ENCODE results near the gene BCDIN3D.
"Not testable (repeated sequence)": the region's sequence is repeated elsewhere in the genome, so short reads cannot be mapped to it uniquely, and the experiment has no call there.

Gene BCDIN3D

DNA sequence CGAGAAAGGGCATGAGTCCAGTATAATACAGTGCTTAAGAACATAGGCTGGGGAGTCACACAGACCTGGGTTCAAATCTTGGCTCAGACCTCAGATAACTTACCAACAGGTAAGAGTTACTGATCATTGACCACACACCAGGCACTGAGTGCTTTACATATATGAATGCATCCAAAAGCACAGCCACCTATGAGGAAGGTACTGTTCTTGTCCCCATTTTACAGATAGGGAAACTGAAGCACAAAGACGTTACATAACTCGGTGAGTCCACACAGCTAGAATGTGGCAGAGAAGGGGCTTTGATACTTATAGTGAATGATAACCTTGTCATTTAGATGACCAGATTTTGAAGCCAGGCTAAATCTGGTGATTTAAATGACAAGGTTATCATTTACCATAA, 33.2 kb upstream of the BCDIN3D start:
- no peak for DNase-seq

DNA sequence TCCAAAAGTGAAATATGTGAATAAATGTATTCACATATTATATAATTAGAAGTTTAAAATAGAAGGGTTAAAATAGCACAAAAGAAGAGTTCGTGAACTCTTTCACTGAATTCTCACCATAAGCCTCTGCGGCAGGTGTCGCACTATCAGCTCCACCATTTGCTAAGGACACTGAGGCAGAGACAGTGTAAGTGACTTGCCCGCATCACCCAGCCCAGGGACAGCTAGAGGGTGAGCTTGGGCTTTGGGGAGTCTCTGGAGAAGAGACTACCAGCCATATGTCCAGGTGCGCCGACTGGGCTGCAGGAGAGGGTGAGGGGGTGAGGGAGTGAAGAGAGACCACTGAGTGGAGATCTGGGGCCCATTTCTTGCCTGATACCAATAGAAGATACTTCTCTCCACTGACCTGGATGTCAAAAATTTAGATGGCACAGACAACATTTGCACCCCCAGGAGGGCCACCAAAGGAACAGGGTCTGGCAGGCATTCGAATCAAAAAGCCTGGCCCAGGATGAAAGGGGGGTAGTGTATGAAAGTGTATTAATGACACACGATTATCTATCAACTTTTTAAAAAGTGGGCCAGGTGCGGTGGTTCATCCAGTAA, 32.3 kb upstream of the BCDIN3D start:
- no peak for DNase-seq

DNA sequence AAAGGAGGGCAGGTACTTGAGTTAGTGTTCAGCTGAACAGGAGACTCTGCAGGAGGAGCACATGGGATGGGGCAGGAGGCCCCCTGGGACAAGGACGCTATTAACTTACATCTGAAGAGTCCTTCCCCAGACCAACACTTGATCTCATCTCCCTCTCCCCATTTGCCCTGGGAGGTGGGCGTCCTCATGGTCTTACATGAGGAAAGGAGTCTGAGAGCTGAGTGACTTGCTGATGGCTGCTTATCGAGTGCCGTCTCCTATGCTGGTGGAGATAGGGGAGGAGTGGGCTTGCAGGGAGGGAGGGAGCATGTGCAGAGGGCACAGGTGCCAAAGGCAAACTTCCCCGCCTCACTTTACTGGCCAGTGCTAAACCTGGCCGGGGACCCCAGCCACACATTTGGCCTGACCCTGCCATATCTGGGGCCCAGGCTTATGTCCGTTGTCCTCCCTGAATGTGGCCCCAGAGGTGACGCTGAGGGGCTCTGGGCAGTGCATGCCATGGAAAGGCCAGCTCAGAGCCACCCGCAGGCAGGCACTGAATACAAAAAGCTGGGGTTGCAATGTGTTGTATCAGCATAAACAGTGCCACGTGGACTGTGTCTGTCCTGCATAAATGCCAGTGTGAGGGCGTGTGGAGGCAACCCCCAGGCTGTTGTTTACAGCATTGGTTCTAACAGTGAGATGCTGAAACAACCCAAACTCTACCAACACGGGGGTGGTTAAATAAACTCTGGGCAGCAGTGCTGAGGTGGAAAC, 31.4 kb upstream of the BCDIN3D start:
- no peak for DNase-seq

DNA sequence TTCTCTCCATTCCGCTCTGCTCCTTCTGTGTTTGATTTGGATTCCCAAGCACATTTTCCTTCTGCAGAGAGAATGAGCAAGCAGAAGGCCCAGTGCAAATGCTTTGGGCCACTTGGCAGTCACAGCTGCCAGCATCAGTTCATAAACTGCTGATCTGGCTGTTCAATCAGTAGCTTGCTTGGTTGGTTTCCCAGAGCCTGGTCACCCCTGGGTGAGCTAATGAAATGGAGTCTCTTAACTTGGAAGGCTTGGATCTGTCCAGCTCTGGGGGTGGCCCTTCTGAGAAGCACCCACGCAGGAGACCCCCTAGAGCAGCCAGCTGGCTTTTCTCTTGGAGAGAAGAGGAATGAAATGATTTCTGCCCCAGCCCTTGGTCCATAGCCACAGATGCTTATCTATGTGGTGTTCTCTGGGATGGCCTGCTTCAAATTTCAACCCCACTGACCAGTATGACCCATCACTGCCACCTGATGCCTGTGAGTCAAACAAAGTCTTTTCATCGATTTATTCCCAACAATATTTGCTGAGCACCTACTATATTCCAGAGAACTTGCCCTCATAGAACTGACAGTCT, 30.5 kb upstream of the BCDIN3D start:
- DNase-seq = no peak

DNA sequence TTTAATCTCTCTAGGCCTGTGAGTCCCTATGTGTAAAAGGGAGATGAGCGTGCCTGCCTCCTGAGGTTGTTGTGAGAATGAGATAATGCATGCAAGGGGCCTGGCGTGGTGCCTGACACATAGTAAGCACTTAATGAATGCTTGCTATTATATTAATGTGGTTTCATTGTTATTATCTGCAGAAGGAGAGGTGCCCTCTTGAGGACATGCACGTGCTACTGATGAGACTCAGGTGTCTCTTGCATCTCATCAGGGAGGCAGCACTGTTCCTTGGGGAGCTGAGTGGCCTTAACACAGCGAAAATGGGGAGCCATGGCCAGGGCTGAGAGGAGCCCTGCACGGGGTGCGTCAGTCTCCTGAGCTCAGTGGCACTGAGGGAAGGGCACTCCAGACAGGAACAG, 29.9 kb upstream of the BCDIN3D start:
- no peak for DNase-seq

DNA sequence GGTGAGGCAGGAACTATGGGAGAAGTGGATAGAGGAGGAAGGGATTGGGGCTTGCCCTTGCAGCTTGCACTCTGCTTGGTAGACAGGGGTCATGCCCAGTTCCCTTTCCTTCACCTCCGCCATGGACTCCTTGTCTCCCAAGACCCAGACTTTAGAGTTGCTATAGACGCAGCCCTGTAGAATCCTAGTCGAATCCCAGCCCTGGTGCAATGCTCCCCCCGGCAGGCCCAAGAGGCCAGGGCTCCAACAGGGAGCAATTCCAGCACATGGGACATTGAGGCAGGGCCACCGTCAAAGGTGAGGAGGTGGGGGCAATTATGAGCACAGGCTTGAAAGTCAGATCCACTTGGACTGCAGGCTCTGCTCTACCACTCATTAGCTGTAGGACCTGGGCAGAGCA, 29.5 kb upstream of the BCDIN3D start:
- no peak for DNase-seq

DNA sequence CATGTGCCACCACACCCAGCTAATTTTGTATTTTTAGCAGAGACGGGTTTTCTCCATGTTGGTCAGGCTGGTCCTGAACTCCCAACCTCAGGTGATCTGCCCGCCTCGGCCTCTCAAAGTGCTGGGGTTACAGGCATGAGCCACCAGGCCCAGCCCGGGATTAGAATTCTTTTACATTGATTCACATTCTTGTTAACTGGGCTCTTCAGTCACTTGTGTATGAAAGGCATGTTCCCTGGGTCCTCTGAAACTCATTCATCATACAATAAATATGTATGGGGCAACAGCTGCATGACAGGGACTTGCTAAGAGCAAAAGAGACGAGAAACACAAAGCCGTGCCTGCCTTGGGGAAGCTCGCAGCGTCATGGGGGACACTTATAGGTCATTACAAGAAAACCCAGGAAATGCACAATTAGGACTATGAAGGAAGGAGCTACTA, 28.9 kb upstream of the BCDIN3D start:
- not testable (repeated sequence) for DNase-seq

DNA sequence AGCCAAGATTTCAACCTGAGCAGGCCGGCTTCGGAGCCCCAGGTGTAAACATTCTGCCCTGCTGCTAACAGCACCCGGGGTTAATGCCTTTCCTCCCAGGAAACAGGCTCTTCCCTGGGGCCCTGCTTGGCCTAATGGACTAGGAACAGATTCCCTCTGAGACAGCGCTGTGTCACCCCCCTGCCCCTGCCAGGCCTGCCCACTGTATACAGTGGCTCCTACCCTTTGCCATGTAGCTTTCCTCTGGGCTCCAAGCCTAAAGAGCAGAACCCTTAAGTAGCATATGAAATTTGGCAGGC, 28.3 kb upstream of the BCDIN3D start:
- no peak for DNase-seq

DNA sequence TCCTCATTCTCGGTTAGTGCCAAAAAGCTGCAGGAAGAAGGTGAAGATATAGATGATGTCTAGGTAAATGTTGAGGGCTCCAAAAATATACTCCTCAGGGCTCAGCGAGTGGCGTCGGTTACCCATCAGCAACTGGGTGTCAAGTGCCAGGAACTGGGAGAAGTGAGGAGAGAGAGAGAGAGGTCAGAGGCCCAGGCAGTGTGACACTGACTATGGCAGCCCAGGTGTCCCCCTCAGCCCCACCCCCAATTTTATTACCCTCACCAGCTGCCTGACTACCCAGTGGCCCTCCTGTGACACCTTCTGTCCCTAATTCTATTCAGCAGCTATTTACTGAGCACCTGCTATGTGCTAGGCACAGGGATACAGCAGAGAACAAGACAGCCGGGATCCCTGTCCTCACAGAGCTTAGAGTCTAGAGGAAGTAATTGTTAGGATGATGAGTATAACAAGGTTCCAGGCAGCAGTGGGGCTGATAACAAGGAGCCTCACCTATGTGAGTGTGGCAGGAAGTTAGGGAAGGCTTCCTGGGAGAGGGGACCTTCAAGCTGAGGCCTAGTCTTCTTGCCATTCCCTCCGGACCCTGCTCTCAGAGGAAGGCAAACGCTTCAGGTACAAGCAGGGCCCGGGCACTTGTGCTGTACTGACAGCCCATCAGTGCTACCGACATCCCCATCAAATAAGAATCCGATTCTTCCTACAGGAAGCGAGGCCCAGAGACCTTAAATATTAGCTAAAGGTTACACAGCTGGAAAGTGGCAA, 27.8 kb upstream of the BCDIN3D start:
- no peak for DNase-seq

DNA sequence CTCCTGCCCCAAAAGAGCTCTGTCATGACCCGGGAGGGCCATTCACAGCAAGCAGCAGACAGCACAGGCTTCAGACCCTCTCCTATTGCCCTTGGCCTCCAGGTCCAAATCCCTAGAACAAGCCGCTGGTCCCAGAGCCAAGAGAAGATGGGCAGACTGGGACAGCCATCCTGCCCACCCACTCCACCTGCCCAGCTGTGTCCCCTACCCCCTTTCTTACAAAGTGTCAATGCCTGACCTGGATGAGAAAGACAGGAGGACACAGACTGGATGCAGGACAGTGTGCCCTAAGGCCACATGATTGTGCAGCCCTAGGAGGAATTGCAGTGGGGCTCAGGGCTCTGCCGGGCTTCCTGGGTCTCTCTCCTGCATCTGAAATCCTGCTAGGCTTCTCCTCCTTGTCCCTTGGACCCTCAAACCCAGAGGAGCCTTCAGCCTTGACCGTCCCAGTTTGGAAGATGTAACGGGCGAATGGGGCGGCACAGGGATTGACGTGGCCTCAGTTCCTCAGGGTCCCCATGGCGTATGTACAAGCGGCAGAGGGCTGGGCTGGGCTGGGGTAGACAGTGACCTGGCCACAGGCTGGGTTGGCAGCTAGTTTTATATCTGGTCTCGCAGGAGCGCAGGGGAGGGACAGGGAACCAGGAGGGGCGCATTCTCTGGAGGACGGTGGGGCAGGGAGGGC, 27.1 kb upstream of the BCDIN3D start:
- DNase-seq = no peak

DNA sequence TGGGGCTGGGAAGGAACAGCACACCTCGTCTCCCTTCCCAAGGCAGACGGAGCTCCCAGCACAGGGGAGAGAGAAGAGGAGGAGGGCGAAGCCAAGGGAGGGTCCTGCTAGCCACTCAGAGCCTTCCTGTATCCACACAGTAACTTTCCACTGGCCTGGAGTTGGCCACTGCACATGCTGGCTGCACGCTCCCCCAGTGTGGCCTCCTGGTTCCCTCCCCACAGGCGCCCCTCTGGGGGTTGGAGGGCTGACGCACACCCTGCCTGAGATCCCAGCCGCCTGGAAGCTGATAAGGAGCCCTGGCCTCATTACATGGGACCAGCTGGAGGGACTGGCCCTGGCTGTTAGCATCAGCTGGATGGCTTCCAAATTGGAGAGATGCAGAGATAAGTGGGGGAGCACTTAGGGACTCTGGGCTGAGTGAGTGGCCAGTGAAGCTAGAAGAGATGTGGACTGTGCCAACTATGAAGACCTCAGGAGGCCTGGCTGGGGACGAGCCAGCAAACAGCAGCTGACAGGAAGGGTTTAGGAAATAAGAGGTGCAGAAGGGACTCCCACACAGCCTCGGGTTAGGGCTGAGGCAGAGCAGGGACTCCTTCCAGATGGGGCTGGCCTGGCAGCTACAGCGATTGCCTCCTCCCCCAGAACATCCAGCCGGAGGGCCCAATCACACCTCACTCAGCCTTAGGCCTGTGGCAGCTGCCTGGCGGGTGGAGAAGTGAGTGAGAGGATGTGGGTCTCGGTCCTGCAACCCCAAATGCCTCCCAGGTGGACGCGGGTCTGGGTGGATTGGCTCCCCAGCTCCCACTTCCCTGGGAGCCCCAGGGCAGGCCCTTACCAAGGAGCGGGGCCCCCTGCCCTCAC, 26.3 kb upstream of the BCDIN3D start:
- no peak for DNase-seq

DNA sequence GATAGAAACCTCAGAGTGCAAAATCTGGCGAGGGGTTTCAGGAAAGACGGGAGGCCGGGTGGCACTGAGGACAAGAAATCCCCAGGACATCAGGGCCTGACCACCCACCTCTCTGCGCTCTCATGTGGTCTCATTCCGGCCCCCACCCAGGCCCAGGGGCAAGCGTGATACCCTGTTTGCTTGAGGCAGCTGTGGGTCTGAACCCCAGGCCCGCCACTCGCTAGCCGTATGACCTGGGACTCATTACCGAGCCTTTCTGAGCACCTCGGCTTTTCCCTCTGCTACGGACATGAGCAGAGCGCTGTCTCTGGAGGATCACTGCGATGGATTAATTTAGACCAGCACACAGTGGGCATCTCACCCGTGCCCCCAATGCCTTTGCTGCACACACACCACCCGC, 25.5 kb upstream of the BCDIN3D start:
- DNase-seq = no peak

DNA sequence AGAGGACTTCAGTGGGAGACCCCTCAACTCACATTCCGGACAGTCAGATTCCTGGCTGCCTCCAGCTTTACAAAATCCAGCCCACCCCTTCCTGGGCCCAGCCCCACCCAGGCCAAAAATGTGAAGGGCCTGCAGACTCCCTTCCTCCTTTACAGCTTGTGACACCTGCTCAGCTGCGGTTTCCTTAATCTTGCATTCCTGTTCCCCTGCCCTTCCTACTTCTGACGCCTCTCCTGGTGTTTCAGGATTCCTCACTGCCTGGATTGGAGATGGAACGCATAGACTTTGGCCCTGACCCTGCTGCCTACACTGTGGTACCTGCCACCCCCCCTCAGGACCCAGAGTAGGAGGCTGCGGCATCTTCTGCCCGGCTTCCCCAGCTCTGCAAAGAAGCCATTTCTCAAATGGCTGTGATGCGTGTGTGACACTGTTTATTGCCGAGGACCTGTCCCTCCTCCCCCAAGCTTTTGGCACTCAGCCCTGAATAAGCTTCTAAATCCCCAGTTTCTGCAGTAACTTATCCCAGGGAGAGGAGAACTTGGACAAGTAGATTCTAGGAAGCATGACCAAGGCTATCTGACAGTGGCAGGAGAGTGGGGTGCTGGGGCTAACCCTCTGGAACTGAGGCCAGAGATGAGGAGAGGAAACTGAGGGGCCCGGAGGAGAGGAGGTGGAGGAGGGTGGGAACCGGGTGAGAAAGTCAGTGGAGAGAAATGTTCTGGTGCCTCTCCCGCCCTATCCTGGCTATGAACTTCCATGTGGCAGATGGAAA, 24.9 kb upstream of the BCDIN3D start:
- DNase-seq = no peak

DNA sequence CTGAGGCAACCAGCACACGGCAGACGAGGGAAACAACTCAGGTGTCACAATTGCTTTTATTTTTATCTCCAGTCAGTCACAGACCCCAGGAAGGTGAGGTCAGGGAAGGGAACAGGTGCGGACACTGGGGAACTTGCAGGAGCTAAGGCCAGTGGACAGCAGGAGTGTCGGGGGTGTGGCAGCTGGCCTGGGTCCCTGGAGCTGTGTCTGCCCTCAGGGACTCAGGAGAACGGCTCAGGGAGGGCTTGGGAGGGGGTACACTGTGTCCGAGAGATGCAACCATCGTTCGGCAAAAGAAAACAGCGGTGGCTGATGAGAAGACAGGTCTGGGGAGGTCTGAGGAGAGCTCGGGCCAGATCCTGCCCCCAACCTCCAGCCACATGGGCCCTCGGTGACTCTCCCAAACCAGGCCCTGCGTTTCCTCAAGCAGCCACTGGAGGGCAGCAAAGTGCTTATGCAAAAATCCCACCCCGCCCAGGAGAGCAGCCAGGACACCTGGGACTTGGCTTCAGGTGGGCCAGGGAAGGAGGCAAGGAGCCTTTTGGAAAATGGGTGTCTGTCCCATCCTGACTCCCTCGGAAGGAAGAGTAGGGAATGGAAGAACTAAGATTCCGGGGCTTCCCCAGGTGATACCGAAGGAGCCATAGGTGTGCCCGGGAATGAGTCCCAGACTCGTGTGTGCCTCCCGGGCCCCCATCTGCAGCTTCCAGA, 24.1 kb upstream of the BCDIN3D start:
- peak; percentile 79 for DNase-seq

DNA sequence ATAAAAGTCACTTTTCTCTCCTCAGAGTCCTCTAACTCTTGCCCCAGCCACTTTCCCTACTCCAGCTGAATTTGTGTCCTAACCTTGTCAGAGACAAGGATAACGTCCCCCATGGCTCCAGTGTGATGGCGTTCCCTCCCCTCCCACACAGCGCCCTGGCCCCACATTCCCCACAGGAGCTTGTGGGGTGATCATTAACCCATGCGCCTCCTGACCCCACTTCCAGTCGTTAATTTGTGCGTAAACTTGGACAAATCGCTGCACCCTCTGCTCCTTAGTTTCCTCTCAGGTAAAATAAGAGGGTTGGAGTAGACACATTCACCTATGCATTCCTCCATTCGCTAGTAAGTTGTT, 22.9 kb upstream of the BCDIN3D start:
- DNase-seq = no peak

DNA sequence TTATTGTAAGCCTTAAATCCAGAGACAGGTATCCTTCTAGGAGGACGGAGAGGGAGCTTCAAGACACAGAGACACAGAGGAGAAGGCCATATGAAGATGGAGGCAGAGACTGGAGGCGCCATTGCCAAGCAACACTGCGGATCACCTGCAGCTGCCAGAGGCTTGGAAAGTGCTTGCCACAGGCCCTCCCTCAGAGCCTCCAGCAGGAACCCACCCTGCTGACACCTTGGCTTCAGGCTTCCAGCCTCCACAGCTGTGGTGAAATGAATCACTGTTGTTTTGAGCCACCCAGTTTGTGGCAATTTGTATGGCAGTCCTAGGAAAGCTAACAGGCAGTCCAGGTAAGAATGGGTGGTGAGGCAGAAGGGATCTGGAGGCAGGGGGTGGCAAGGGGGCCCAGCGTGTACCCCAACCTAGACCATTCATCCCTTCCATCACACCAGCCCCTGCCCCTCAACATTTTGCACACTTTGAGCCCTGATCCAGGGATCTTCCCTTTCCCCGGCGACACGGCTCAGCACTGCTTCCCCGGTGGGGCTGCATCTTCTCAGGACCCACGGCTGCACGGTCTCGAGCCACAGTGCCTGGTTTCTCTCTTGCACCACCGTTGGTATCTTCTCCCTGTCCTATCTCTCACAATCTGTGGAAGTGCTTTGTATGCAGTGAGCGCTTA, 22.3 kb upstream of the BCDIN3D start:
- DNase-seq = no peak

DNA sequence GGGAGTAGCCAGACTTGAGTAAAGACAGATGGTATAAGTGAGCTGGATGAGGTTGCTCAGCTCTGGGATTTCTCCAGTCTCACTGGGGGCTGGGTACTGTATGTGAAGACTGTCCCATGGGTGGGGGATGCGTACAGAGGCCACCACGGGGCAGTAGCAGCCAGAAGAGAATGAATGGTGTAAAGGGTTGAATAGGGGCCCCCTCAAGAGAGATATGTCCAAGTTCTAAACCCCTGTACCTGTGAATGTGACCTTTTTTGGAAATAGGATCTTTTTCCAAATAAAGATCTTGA, 21.8 kb upstream of the BCDIN3D start:
- DNase-seq = no peak

DNA sequence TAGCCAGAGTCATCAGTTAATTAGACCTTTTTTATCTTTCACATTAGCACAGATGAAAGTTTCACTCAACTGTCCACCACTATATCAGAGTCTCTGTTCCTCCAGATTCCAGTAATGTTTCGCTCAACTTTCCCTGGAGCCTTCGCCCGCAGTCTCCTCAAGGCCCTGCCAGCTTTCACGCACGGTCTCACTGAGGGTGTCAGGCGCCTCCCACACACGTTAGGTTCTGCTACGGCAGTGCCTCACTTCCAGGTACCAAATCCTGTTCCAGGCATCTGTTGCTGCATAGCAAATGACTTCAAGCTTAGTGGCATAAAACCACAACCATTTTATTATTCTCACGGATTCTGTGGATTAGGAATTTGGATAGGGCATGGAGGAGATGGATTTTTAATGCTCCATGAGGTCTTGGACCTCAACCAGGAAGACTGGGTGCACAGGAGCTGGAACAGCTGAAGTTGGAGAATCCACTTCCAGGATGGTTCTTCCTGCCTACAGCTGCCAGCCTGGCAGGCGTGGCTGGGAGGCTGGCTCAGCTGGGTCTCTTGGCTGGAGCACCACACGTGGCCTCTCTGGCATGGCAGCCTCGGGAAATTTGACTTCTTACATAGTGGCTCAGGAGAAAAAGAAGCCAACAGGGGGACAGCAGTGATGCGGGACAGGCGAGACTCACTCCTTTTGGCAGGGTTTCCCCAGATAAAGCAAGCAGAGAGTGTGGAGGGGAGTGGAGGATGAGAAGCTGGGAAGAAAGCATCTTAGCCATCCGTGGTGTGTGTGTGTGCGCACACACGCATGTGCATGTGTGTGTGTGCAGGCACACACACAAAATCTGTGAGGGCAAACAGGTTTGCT, 21.3 kb upstream of the BCDIN3D start:
- no peak for DNase-seq

DNA sequence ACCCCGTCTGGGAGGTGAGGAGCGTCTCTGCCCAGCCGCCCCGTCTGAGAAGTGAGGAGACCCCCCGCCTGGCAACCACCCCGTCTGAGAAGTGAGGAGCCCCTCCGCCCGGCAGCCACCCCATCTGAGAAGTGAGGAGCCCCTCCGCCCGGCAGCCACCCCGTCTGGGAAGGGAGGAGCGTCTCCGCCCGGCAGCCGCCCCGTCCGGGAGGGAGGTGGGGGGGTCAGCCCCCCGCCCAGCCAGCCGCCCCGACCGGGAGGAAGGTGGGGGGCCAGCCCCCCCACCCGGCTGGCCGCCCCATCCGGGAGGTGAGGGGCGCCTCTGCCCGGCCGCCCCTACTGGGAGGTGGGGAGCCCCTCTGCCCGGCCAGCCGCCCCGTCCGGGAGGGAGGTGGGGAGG, 18.0 kb upstream of the BCDIN3D start:
- not testable (repeated sequence) for DNase-seq

DNA sequence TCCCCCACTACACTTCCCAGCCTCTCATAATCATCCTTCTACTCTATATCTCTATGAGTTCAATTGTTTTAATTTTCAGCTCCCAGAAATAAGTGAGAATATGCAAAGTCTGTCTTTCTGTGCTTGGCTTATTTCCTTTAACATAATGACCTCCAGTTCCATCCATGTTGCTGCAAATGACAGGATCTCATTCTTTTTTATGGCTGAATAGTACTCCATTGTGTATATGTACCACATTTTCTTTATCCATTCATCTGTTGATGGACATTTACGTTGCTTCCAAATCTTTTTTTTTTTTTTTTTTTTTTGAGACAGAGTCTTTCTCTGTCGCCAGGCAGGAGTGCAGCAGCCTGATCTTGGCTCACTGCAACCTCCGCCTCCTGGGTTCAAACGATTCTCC, 13.0 kb upstream of the BCDIN3D start:
- DNase-seq = not testable (repeated sequence)
